Naive B cell (primary cell): ENCODE data around the gene NKAIN2. TPM values are rescaled to one million over a fixed set of nuclear protein-coding genes. Genes with fewer than 3 reads are reported as not detected.
A peak's percentile ranks its signal among the peaks of the same experiment; 100 is the strongest.

Experiments used
- ATAC-seq, 2 donors: fragments of 150-1000 bp; cut with Tn5 transposase; 2 replicates each; pipeline ENCODE4 v1.10.0; 2021; ENCODE audit warnings: low read depth in 2 of 2, mild to moderate bottlenecking in 2 of 2, moderate library complexity in 2 of 2
- DNase-seq: peaks from one replicate; pipeline ENCODE4 v3.0.0; 2022
- H3K27ac Mint-ChIP-seq, 6 donors: one replicate each; pipeline ENCODE4 v1.8.0; 2020 to 2022; ENCODE audit warnings: mild to moderate bottlenecking in 6 of 6, mixed read lengths in 6 of 6, moderate library complexity in 5 of 6, inconsistent platforms in 2 of 6
- H3K27me3 Mint-ChIP-seq, 3 donors: one replicate each; pipeline ENCODE4 v1.8.0; 2021 to 2022; ENCODE audit warnings: mixed read lengths in 3 of 3, mild to moderate bottlenecking in 1 of 3
- H3K36me3 Mint-ChIP-seq, 2 donors: one replicate each; pipeline ENCODE4 v1.8.0; 2020 to 2022; ENCODE audit warnings: mixed read lengths in 2 of 2, inconsistent platforms in 1 of 2, mild to moderate bottlenecking in 1 of 2
- H3K4me1 Mint-ChIP-seq, 3 donors: one replicate each; pipeline ENCODE4 v1.8.0; 2020 to 2022; ENCODE audit warnings: mixed read lengths in 3 of 3, inconsistent platforms in 1 of 3, mild to moderate bottlenecking in 1 of 3, moderate library complexity in 1 of 3
- H3K4me3 Mint-ChIP-seq, 8 donors: one replicate each; pipeline ENCODE4 v1.8.0; 2020 to 2022; ENCODE audit warnings: mild to moderate bottlenecking in 8 of 8, mixed read lengths in 8 of 8, moderate library complexity in 8 of 8, inconsistent platforms in 2 of 8
- H3K9me3 Mint-ChIP-seq, 7 donors: one replicate each; pipeline ENCODE4 v1.8.0; 2020 to 2022; ENCODE audit warnings: mixed read lengths in 7 of 7, mild to moderate bottlenecking in 5 of 7, inconsistent platforms in 2 of 7, moderate library complexity in 1 of 7
- polyA plus RNA-seq, 6 donors: library from polyadenylated mRNA; unstranded; fragments of 300-500 nt; fragmentation: Illumina TruSeq; gene quantifications; one replicate each; pipeline ENCODE4 v1.2.3, GENCODE V29; 2021; ENCODE audit warnings: low read depth in 6 of 6

NKAIN2 gene
- polyA plus RNA-seq, 6 donors from 2014 or later = not detected

DNA sequence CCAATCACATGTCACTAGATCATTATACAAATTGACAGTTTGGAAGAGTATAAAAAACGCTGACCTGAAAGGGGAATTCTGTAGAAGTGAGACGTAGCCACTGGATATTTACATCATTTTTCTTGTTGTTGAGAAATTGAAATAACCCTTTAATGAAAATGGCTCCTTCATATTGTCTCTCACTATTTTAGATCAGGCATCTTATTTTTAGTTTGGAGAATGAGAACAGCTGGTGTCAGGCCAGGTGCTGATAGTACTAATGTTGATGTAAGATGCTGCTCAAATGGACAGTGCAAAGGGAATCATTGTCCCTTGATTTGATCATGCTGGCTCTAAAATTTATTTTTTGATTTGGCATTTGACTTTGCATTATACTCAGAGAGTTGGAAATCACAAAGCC, 17.4 kb downstream of the NKAIN2 start:
- H3K27ac Mint-ChIP-seq = no peak overlapping the region

DNA sequence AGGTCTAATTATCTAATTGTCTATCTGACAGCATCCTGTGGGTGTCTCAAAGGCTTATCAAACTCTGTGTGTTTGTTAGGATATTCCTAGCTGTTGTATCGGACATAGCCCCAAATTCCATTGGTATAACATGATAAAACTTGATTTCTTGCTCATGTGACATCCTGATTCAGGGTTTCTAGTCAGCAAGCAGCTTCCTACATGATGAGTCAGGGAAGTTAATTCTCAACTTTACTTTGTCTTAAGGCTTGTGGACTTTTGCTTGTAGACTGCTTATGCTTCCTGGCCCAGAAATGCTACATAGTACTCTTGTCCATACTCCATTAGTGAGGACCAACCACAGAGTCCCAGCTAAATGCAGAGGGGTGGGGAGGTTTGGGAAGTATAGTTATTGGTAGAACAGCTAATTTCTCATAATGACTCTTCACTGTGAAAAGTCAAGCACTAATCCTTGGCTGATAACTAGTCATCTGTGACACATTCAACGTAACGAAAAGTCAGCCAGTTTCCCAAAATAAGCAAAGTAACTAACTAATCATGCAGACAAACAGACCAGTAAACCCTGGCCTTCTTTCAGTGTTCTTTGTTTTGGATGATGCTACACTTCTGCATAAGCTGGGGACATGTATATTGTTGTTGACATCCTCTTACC, 25.8 kb downstream of the NKAIN2 start:
- no peak for DNase-seq
- no peaks in the 10 kb centered on the region for H3K4me1 Mint-ChIP-seq
- H3K27ac Mint-ChIP-seq = no peak overlapping the region
- H3K9me3 Mint-ChIP-seq = peaks cover 0 to 2% (median 0%) of the 10 kb centered on the region in 7 donors
- no peaks in the 10 kb centered on the region for H3K27me3 Mint-ChIP-seq
- no peak overlapping the region for H3K4me3 Mint-ChIP-seq
- H3K36me3 Mint-ChIP-seq = no peaks in the 10 kb centered on the region
- ATAC-seq = no peak

More for the DNA sequence above, 17.4 kb downstream of the NKAIN2 start:
- Mint-ChIP-seq H3K36me3 (no peaks in the 10 kb centered on the region), H3K9me3 (peaks cover 0 to 14% (median 0%) of the 10 kb centered on the region in 7 donors), H3K4me1 (no peaks in the 10 kb centered on the region), H3K27me3 (peaks cover 0 to 4% (median 0%) of the 10 kb centered on the region in 3 donors), H3K4me3 (no peak overlapping the region)
- ATAC-seq (no peak), DNase-seq (no peak)

DNA sequence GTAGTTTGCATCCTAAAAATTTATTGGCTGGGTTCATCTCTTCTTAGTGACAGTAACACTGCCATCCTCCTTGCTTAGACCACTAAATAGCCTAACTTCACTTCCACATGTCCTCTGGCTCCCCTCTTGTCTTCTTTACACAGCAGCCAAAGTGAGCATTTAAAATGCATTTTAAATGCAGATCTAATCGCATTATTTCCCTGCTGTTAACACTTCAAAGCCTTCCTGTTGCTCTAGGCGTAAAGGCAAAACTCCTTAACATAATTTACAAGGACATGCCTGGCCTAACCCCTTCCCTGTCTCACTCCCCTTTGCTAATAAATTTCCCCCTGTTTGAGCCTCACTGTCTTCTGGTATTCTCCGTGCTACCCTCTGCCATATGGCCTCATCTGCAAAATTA, 26.5 kb downstream of the NKAIN2 start:
- no peak overlapping the region for H3K4me3 Mint-ChIP-seq
- no peak overlapping the region for H3K27ac Mint-ChIP-seq
- ATAC-seq (no peak), DNase-seq (no peak)
- peaks cover 0 to 4% (median 0%) of the 10 kb centered on the region in 7 donors for H3K9me3 Mint-ChIP-seq
- H3K36me3 Mint-ChIP-seq = no peaks in the 10 kb centered on the region
- no peaks in the 10 kb centered on the region for H3K27me3 Mint-ChIP-seq
- no peaks in the 10 kb centered on the region for H3K4me1 Mint-ChIP-seq

DNA sequence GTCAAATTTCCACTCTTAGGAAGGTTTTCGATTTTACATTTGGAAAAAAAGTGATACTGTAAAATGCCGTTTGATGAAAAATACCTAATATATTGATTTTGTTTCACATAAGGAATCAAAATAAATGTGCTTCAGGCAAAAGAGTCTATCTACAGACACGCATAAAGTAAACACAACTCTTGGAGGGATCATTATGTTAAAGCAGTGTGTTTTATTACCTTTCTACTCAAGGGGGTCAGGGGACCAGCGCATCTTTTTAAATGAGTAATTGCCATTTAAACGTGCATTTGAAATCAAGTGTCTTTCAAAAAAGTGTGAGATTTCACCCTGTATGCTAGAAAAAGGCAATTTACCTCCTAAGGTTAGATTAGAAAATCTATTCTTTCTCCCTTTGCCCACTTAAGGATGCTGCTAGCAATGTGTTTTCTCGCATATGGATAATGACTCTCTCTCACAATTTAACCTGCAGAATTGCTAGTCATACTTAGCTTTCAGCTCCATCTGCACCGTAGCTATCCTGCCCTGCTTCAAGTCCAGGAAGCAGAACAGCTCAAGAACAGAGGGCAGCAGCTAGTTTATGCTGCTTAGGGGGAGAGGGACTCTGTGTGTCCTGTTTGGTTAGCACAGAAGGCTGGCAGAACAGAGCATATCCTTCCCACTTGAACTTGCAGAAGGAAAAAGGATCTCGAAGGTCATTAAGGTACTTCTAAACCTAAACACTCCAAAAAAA, 35.0 kb downstream of the NKAIN2 start:
- Mint-ChIP-seq H3K27me3 (peaks cover 0 to 5% (median 0%) of the 10 kb centered on the region in 3 donors), H3K4me1 (no peaks in the 10 kb centered on the region), H3K36me3 (no peaks in the 10 kb centered on the region), H3K27ac (no peak overlapping the region), H3K4me3 (no peak overlapping the region), H3K9me3 (peaks cover 0 to 6% (median 0%) of the 10 kb centered on the region in 7 donors)
- DNase-seq (no peak), ATAC-seq (no peak)

- Mint-ChIP-seq H3K27me3 (peaks cover 0 to 5% (median 0%) of the 10 kb centered on the region in 3 donors), H3K36me3 (no peaks in the 10 kb centered on the region), H3K9me3 (peaks cover 0 to 7% (median 0%) of the 10 kb centered on the region in 7 donors), H3K4me1 (no peaks in the 10 kb centered on the region), H3K27ac (no peak overlapping the region), H3K4me3 (no peak overlapping the region)
- DNase-seq = no peak
- ATAC-seq = no peak
Observed at GRCh38 chr6:123841067-123841896, 37.6 kb downstream of the NKAIN2 start.

DNA sequence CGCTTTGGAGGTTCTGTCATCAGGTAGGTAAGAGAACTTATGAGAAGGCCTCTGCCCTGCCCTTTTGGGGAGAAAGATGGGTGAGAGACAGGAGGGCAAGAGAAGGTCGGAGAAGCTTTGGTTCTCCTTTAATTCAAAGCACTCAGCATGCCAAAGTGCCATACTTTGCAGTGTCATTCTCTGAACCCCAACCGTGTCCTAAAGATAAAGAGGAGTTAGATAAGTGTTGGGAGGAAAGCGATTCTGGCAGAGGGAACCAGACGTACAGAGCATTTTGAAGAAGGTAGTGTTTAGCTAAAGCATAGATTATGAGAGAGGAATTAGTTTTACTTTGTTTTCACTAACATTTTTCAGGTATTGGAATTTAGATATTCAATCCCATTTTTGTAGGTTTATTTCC, 40.3 kb downstream of the NKAIN2 start:
- Mint-ChIP-seq H3K4me3 (no peak overlapping the region), H3K9me3 (peaks cover 0 to 7% (median 0%) of the 10 kb centered on the region in 7 donors), H3K4me1 (no peaks in the 10 kb centered on the region), H3K36me3 (no peaks in the 10 kb centered on the region), H3K27ac (no peak overlapping the region), H3K27me3 (no peaks in the 10 kb centered on the region)
- ATAC-seq = no peak
- DNase-seq = no peak

DNA sequence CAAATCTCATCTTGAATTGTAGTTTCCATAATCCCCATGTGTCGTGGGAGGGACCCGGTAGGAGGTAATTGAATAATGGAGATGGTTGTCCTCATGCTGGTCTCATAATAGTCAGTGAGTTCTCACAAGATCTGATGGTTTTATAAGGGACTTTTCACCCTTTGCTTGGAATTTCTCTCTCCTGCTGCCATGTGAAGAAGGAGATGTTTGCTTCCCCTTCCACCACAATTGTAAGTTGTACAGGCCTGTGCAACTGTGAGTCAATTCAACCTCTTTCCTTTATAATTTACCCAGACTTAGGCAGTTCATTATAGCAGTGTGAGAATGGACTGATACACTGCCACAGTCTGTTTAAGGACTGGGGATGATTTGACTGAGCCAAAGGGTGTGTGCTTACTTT, 44.7 kb downstream of the NKAIN2 start:
- Mint-ChIP-seq H3K36me3 (no peaks in the 10 kb centered on the region), H3K9me3 (peaks cover 0 to 5% (median 2%) of the 10 kb centered on the region in 7 donors), H3K4me1 (no peaks in the 10 kb centered on the region), H3K4me3 (no peak overlapping the region), H3K27me3 (no peaks in the 10 kb centered on the region), H3K27ac (peak overlapping the region in 1 of 6 donors; percentile 10)
- DNase-seq (no peak), ATAC-seq (no peak)

DNA sequence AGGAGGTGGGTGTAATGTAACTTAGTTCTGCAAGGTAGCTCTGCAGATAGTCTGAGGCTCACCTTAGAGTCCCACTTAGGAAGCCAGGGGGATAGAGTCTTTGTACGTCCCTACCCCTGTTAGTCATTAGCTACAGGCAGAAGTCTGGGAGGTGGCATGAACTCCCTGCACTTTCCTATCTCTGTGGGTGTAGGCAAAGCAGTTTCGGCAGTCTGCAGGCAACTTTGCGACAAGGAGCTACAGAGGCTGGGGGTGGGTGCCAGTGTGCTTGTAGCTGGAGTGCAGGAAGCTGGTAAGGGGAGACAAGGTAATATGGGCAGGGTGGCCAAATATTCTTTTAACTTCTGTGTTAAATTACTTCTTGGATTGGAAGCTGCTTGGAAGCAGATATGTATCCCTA, 45.7 kb downstream of the NKAIN2 start:
- H3K27me3 Mint-ChIP-seq = no peaks in the 10 kb centered on the region
- ATAC-seq = no peak
- H3K4me3 Mint-ChIP-seq = no peak overlapping the region
- DNase-seq = no peak
- H3K27ac Mint-ChIP-seq = no peak overlapping the region
- no peaks in the 10 kb centered on the region for H3K36me3 Mint-ChIP-seq
- no peaks in the 10 kb centered on the region for H3K4me1 Mint-ChIP-seq
- H3K9me3 Mint-ChIP-seq = peaks cover 0 to 5% (median 2%) of the 10 kb centered on the region in 7 donors

DNA sequence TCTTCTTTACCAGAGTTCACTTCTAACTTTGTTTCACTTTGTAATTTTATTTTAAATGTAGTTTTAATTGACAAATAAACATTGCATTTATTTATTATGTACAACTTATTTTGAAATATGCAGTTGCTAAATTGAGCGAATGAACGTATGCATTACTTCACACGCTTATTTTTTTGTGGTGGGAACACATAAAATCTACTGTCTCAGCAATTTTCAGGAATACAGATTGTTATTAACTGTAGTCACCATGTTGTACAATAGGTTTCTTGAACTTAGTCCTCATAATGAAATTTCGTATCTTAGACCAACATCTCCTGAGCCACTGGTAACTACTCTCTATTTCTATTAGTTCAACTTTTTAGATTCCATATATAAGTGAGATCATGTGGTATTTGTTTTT, 46.9 kb downstream of the NKAIN2 start:
- DNase-seq (no peak), ATAC-seq (no peak)
- no peak overlapping the region for H3K27ac Mint-ChIP-seq
- H3K4me1 Mint-ChIP-seq = no peaks in the 10 kb centered on the region
- H3K27me3 Mint-ChIP-seq = no peaks in the 10 kb centered on the region
- no peak overlapping the region for H3K4me3 Mint-ChIP-seq
- H3K9me3 Mint-ChIP-seq = peaks cover 0 to 5% (median 2%) of the 10 kb centered on the region in 7 donors
- H3K36me3 Mint-ChIP-seq = no peaks in the 10 kb centered on the region

GRCh38 chr6:123854201-123854600, 50.5 kb downstream of the NKAIN2 start:
- ATAC-seq (no peak), DNase-seq (no peak)
- Mint-ChIP-seq H3K4me3 (no peak overlapping the region), H3K27ac (no peak overlapping the region), H3K4me1 (no peaks in the 10 kb centered on the region), H3K36me3 (no peaks in the 10 kb centered on the region), H3K27me3 (no peaks in the 10 kb centered on the region), H3K9me3 (peaks cover 0 to 5% (median 0%) of the 10 kb centered on the region in 7 donors)

GRCh38 chr6:123855506-123855905, 51.8 kb downstream of the NKAIN2 start:
- Mint-ChIP-seq H3K4me3 (no peak overlapping the region), H3K9me3 (peaks cover 0 to 5% (median 1%) of the 10 kb centered on the region in 7 donors), H3K4me1 (no peaks in the 10 kb centered on the region), H3K27ac (no peak overlapping the region), H3K36me3 (no peaks in the 10 kb centered on the region), H3K27me3 (no peaks in the 10 kb centered on the region)
- no peak for DNase-seq
- ATAC-seq = no peak

DNA sequence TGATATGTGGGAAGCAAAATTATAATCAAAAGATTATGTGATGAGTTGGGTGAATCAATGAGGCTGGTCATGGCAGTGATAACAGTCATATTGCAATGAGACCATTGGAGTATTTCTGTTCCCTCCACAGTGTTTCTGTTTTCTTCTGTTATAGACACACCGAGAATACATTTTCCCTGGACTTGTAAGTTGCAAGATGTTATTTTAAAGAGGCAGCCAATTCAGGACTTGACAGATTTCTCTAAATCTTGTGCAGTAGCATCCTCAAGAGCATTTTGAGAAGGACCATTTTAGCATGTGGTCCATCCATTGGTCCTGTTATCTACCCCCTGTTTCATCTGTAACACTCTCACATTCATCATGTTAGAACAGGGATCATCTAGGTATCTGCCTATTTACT, 55.6 kb downstream of the NKAIN2 start:
- H3K4me3 Mint-ChIP-seq = no peak overlapping the region
- H3K36me3 Mint-ChIP-seq = no peaks in the 10 kb centered on the region
- H3K27me3 Mint-ChIP-seq = no peaks in the 10 kb centered on the region
- no peak overlapping the region for H3K27ac Mint-ChIP-seq
- ATAC-seq (no peak), DNase-seq (no peak)
- H3K4me1 Mint-ChIP-seq = no peaks in the 10 kb centered on the region
- H3K9me3 Mint-ChIP-seq = peaks cover 0 to 5% (median 0%) of the 10 kb centered on the region in 7 donors

GRCh38 chr6:123869334-123869733, 65.7 kb downstream of the NKAIN2 start:
- no peaks in the 10 kb centered on the region for H3K36me3 Mint-ChIP-seq
- H3K27ac Mint-ChIP-seq = no peak overlapping the region
- no peaks in the 10 kb centered on the region for H3K4me1 Mint-ChIP-seq
- H3K4me3 Mint-ChIP-seq = no peak overlapping the region
- no peaks in the 10 kb centered on the region for H3K9me3 Mint-ChIP-seq
- no peaks in the 10 kb centered on the region for H3K27me3 Mint-ChIP-seq
- DNase-seq = no peak
- ATAC-seq = no peak
